ENCODE results near the gene TSGA10IP.
"Not testable (repeated sequence)": the region's sequence is repeated elsewhere in the genome, so short reads cannot be mapped to it uniquely, and the experiment has no call there.

The TSGA10IP gene

GRCh38 chr11:65947603-65948125 lies 2.4 kb downstream of the TSGA10IP start:
- DNase-seq = no peak

GRCh38 chr11:65950711-65951110 lies 5.4 kb downstream of the TSGA10IP start:
- DNase-seq = not testable (repeated sequence)

GRCh38 chr11:65951641-65952040 lies 6.4 kb downstream of the TSGA10IP start:
- not testable (repeated sequence) for DNase-seq

GRCh38 chr11:65952052-65952521 lies 6.8 kb downstream of the TSGA10IP start:
- DNase-seq = no peak

GRCh38 chr11:65953471-65953870 lies 8.2 kb downstream of the TSGA10IP start:
- no peak for DNase-seq

GRCh38 chr11:65954771-65955170 lies 9.5 kb downstream of the TSGA10IP start:
- DNase-seq = no peak

- DNase-seq = no peak
Measured at GRCh38 chr11:65958291-65958690, 13.0 kb downstream of the TSGA10IP start.

- no peak for DNase-seq
Measured at GRCh38 chr11:65958774-65959420, 13.6 kb downstream of the TSGA10IP start.

- DNase-seq = no peak
Measured at GRCh38 chr11:65960824-65961266, 15.6 kb downstream of the TSGA10IP start.

GRCh38 chr11:65961267-65962140 lies 16.2 kb downstream of the TSGA10IP start, which contains the start of gene SART1:
Gene SART1 (plus strand): TSS chr11:65961734. CDS start chr11:65961781, 47 bp downstream.
- peak; percentile 93 for DNase-seq

GRCh38 chr11:65962141-65962564 lies 16.9 kb downstream of the TSGA10IP start:
- DNase-seq = no peak

GRCh38 chr11:65964906-65965305 lies 19.6 kb downstream of the TSGA10IP start:
- DNase-seq = no peak

GRCh38 chr11:65965986-65966762 lies 20.9 kb downstream of the TSGA10IP start:
- no peak for DNase-seq

- DNase-seq = no peak
Measured at GRCh38 chr11:65967329-65967934, 22.2 kb downstream of the TSGA10IP start.

- DNase-seq = no peak
Measured at GRCh38 chr11:65968600-65969482, 23.6 kb downstream of the TSGA10IP start.

GRCh38 chr11:65972116-65972515 lies 26.8 kb downstream of the TSGA10IP start:
- DNase-seq = no peak

GRCh38 chr11:65973439-65974110 lies 28.3 kb downstream of the TSGA10IP start:
- no peak for DNase-seq

GRCh38 chr11:65975771-65976170 lies 30.5 kb downstream of the TSGA10IP start:
- no peak for DNase-seq

GRCh38 chr11:65976216-65977176 lies 31.2 kb downstream of the TSGA10IP start:
- DNase-seq = no peak
